Measurements from ENCODE around the gene PPP6R1.
A peak's percentile ranks its signal among the peaks of the same experiment; 100 is the strongest.

Gene PPP6R1

DNA sequence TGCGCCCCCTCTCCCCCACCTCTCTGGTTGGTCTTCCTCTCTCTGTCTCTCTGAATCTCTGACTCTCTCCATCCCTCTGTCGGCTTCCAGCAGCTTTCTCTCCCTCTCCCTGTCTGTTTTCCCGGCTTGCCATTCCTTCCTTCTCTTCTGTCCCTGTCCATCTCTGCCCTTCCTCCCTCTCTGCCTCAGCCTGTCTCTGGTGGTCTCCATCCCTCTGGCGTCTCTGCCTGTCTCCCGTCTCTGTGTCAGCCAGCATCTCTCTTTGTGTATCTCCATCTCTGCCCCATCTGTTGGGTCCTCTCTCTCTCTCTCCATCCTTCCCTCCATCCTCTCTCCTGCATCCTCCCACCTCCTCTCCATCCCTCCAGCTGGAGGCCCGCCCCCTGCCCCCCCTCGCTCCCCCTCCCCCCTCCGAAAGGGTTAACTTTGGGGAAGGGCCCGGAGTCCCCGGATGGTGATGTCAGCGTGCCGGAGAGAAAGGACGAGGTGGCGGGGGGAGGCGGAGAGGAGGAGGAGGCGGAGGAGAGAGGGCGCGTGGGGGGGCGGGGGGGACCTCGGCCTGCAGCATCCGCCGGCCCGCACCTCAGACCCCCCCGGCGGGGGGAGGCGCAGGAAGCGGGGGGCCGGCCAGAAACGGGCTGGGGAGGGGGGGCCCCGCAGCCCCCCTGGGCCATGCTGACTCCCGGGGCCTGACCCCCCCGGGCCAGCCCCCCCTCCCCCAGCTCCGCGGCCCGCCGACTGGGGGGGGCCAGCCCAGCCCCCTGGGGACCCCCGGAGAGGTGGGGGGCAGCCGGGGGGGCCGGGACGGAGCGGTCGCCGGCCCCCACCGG is 24.9 kb upstream of the PPP6R1 start, which contains the start of gene BRSK1:
TSS of gene BRSK1 (plus strand) at position 450 of the 830 bp plus-strand sequence. CDS start 446 bp downstream, outside the sequence.
- H3K4me3 ChIP-seq (ENCODE audit: control insufficient read depth, low read depth, low read length) = peak within 1 kb of the TSS; percentile 47
- no peak for DNase-seq (ENCODE audit: low read depth)
- TF ChIP-seq, protein P1, sequence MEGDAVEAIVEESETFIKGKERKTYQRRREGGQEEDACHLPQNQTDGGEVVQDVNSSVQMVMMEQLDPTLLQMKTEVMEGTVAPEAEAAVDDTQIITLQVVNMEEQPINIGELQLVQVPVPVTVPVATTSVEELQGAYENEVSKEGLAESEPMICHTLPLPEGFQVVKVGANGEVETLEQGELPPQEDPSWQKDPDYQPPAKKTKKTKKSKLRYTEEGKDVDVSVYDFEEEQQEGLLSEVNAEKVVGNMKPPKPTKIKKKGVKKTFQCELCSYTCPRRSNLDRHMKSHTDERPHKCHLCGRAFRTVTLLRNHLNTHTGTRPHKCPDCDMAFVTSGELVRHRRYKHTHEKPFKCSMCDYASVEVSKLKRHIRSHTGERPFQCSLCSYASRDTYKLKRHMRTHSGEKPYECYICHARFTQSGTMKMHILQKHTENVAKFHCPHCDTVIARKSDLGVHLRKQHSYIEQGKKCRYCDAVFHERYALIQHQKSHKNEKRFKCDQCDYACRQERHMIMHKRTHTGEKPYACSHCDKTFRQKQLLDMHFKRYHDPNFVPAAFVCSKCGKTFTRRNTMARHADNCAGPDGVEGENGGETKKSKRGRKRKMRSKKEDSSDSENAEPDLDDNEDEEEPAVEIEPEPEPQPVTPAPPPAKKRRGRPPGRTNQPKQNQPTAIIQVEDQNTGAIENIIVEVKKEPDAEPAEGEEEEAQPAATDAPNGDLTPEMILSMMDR (IDR thresholded peaks at IDR 0.05; ENCODE audit: control insufficient read depth, insufficient read depth, low read depth, low read length, missing control alignments) = no peak

DNA sequence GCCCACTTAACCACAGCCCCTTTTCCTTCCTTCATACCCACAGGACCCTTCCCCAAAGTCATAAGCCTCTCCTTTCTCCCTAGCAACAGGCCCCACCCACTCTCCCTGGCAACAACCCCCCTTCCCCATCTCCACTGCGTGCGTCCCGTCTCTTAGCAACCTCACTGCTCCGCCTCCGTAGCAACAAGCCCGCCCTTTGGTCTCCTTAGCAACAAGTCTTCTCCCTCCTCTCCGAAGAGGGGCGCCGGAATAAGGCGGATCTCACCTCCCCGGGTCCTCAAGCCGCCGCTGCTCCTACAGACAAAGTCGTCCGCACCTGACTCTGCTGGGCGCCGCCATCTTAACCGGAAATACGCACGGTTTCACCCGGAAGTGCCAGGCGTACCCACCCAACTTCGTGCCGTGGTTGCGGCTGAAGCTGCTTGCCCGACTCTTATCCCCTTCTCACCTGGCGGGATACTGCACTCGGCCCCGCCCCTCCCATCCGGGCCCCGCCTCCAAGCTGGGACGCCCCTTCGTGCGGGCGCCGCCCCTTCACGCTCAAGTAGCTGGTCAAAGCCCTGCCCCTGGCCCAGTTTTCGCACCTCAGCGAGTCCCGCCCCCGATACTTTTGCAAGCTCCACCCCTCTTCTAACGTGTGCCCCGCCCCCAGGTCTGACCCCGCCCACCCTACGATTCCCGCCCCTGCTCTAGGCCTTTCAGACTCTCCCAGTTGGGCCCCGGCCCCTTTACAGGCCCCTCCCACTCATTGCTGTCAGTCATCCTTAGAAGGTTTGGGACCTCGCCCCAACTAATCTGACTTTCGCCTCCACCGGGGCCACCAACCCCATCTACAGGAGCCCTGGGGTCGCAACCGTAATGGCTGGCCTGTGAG is 21.2 kb upstream of the PPP6R1 start, which contains the start of gene HSPBP1:
TSS of gene HSPBP1 (minus strand) at position 341 of the 874 bp plus-strand sequence. CDS start 502 bp downstream, outside the sequence.
- peak; percentile 53 for DNase-seq (ENCODE audit: low read depth)
- peak within 1 kb of the TSS; percentile 67 for H3K4me3 ChIP-seq (ENCODE audit: control insufficient read depth, low read depth, low read length)
- TF ChIP-seq, protein P1 (IDR thresholded peaks at IDR 0.05; ENCODE audit: control insufficient read depth, insufficient read depth, low read depth, low read length, missing control alignments) = no peak

DNA sequence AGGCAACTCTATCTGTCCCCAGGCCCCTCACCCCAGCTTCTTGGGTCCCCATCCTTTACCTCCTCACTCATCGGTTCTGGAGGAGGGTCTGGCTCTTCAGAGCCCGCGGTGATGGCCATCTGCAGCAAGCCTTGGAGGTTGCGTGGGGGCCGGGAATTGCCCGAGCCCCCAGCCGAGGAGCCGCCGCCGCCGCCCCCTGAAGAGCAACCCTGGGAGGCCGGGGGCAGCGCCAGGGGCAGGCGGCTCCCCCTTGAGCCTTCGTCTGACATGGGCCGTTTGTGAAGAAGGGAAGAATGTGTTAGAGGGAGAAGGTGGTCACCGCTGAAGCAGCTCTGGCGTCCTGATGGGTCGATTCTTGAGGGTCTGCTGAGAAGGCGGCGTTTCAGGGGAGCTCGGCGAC is 20.5 kb upstream of the PPP6R1 start:
- TF ChIP-seq, protein P1 (IDR thresholded peaks at IDR 0.05; ENCODE audit: control insufficient read depth, insufficient read depth, low read depth, low read length, missing control alignments) = no peak
- peak overlapping the region; percentile 67 for H3K4me3 ChIP-seq (ENCODE audit: control insufficient read depth, low read depth, low read length)

DNA sequence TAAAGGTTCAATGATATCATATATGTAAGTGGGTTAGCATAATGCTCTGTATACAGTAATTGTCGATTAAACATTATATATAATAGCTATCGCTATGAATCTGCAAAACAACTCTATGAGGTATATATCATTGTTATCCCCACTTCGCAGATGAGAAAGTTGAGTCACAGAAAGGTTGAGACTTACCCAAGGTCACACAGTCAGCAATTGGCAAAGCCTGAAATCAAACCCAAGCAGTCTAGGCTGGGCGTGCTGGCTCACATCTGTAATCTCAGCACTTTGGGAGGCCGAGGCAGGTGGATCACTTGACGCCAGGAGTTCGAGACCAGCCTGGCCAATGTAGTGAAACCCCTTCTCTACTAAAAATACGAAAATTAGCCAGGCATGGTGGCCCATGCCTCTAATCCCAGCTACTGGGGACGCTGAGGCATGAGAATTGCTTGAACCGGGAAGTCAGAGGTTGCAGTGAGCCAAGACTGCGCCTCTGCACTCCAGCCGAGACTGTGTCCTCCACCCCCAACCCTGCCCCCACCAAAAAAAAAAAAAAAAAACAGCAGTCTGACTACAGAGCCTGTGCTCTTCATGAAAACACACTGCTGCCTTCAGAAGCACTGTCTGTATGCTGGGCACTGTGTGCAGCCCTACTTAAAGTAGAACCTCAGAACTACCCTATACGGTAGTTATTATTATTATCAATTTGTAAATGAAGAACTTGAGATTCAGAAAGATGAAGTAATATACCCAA is 19.7 kb upstream of the PPP6R1 start:
- no peak overlapping the region for H3K4me3 ChIP-seq (ENCODE audit: control insufficient read depth, low read depth, low read length)
- TF ChIP-seq, protein P1 (IDR thresholded peaks at IDR 0.05; ENCODE audit: control insufficient read depth, insufficient read depth, low read depth, low read length, missing control alignments) = no peak
- no peak for DNase-seq (ENCODE audit: low read depth)

More for the DNA sequence above, 20.5 kb upstream of the PPP6R1 start:
- DNase-seq (ENCODE audit: low read depth) = no peak

DNA sequence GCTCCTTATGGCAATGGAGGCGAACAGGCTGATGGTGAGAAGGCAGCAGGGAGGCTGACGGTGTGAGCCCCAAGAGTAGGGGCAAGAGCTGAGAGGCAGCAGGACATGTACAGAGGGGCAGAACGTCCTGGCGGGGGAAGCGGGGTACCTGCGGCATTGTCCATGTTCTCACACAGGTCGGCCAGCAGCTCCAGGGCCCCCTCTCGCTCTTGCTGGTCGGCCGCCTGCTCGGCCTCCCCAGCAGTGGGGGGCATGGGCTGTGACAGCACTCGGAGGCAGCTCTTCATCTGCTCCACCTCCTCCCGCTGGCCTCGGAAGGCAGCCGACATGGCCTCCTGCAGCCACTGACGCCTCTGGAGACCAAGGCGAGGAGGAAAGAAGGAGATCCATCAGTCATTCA is 18.7 kb upstream of the PPP6R1 start:
- no peak for DNase-seq (ENCODE audit: low read depth)
- no peak overlapping the region for H3K4me3 ChIP-seq (ENCODE audit: control insufficient read depth, low read depth, low read length)

More for the DNA sequence above, 18.7 kb upstream of the PPP6R1 start:
- TF ChIP-seq, protein P1 (IDR thresholded peaks at IDR 0.05; ENCODE audit: control insufficient read depth, insufficient read depth, low read depth, low read length, missing control alignments) = no peak

Data from AG09309 (cell line).